CD4-positive, alpha-beta T cell treated with Interferon gamma for 1 hour (primary cell): ENCODE data around the gene MYH16.

Experiments
- DNase-seq: peaks from one replicate; pipeline ENCODE4 v3.0.0-alpha.2; 2020

MYH16 gene

DNA sequence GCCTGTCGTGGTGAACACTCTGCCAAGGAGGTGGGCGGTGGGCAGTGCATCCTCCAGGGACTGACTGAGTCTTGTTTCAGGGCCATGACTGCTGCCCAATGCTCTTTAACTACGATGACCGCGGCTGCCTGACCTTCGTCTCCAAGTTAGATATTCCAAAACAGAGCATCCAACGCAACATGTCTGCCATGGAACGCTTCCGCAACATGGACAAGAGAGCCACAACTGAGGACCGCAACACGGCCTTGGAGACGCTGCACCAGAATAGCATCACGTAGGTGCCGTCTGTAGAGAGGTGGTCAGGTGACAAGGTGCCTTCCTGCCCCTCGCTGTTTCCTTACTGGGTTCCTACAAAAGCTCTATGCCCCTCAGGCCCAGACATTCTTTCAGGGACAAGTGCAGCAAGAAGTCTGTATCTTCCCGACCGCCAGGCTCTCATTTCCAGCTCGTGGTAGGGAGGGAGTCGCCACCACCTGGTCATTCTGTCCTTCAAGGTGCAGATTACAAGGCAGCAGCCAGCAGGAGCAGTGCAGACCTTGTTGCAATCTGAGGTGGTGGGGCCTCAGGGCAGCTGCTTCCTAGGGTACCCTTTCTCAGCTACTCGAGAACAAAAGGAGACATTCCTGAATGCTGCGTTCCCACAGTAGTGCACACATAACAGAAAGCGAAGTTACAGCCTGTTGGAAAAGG, 87.0 kb downstream of the MYH16 start:
- no peak for DNase-seq
